Ishikawa (cell line): ENCODE results near the gene AFDN.

Experiments
- CREB1 ChIP-seq: IDR thresholded peaks from 2 replicates; pipeline ENCODE4 v1.6.1; 2012; ENCODE audit warnings: low read depth
- EGR1 ChIP-seq: IDR thresholded peaks from 2 replicates; pipeline ENCODE4 v1.6.1; 2012
- EP300 ChIP-seq: IDR thresholded peaks from 2 replicates; pipeline ENCODE4 v1.6.1; 2012; ENCODE audit warnings: borderline replicate concordance
- FOXM1 ChIP-seq: IDR thresholded peaks from 2 replicates; pipeline ENCODE4 v1.6.1; 2012; ENCODE audit warnings: low read depth, borderline replicate concordance
- MAX ChIP-seq: IDR thresholded peaks from 2 replicates; pipeline ENCODE4 v1.6.1; 2012
- NFIC ChIP-seq: IDR thresholded peaks from 2 replicates; pipeline ENCODE4 v1.6.1; 2012
- RAD21 ChIP-seq: IDR thresholded peaks from 2 replicates; pipeline ENCODE4 v1.6.1; 2012; ENCODE audit warnings: low read depth
- REST ChIP-seq: IDR thresholded peaks from 2 replicates; pipeline ENCODE4 v1.6.1; 2012; ENCODE audit warnings: low read depth, mild to moderate bottlenecking
- TAF1 ChIP-seq: IDR thresholded peaks from 2 replicates; pipeline ENCODE4 v1.6.1; 2012; ENCODE audit warnings: low read depth, mild to moderate bottlenecking
- TCF12 ChIP-seq: IDR thresholded peaks from 2 replicates; pipeline ENCODE4 v1.6.1; 2012; ENCODE audit warnings: low read depth
- YY1 ChIP-seq: IDR thresholded peaks from 2 replicates; pipeline ENCODE4 v1.6.1; 2012; ENCODE audit warnings: low read depth
- ZBTB7A ChIP-seq: IDR thresholded peaks from 2 replicates; pipeline ENCODE4 v1.6.1; 2012; ENCODE audit warnings: low read depth

GRCh38 chr6:167951781-167952511 is 125.2 kb downstream of the AFDN start:
- no peak for TF ChIP-seq REST
- no peak for TF ChIP-seq MAX
- TF ChIP-seq NFIC: no peak
- no peak for TF ChIP-seq EP300
- TF ChIP-seq TAF1: no peak
- TF ChIP-seq ZBTB7A: no peak
- TF ChIP-seq EGR1: no peak
- no peak for TF ChIP-seq FOXM1
- TF ChIP-seq CREB1: no peak
- no peak for TF ChIP-seq TCF12
- no peak for TF ChIP-seq YY1
- no peak for TF ChIP-seq RAD21
